GM10266 (cell line): ENCODE data around the gene MED13L.

ENCODE experiments used
- DNase-seq: peaks from one replicate; pipeline ENCODE4 v3.0.0; 2012; ENCODE audit errors: extremely low spot score
- TF ChIP-seq, protein P1 (sequence below): IDR thresholded peaks from 2 replicates; pipeline ENCODE4 v1.5.1; 2012; ENCODE audit warnings: mild to moderate bottlenecking, low read depth; ENCODE audit not compliant: control insufficient read depth, insufficient read depth; ENCODE audit errors: missing control alignments

The MED13L gene

DNA sequence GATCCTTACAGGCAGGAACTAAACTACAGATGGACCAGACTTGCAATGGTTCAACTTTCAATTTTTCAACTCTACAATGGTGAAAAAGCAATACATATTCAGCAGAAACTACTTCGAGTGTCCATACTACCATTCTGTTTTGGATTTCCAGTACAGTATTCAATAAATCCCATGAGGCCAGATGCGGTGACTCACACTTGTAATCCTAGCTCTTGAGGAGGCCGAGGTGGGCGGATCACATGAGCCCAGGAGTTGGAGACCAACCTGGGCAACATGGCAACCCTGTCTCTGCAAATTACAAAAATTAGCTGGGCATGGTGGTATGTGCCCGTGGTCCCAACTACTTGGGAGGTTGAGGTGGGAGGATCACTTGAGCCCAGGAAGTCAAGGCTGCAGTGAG is 336.1 kb downstream of the MED13L start:
- TF ChIP-seq, protein P1, sequence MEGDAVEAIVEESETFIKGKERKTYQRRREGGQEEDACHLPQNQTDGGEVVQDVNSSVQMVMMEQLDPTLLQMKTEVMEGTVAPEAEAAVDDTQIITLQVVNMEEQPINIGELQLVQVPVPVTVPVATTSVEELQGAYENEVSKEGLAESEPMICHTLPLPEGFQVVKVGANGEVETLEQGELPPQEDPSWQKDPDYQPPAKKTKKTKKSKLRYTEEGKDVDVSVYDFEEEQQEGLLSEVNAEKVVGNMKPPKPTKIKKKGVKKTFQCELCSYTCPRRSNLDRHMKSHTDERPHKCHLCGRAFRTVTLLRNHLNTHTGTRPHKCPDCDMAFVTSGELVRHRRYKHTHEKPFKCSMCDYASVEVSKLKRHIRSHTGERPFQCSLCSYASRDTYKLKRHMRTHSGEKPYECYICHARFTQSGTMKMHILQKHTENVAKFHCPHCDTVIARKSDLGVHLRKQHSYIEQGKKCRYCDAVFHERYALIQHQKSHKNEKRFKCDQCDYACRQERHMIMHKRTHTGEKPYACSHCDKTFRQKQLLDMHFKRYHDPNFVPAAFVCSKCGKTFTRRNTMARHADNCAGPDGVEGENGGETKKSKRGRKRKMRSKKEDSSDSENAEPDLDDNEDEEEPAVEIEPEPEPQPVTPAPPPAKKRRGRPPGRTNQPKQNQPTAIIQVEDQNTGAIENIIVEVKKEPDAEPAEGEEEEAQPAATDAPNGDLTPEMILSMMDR = no peak
- no peak for DNase-seq

DNA sequence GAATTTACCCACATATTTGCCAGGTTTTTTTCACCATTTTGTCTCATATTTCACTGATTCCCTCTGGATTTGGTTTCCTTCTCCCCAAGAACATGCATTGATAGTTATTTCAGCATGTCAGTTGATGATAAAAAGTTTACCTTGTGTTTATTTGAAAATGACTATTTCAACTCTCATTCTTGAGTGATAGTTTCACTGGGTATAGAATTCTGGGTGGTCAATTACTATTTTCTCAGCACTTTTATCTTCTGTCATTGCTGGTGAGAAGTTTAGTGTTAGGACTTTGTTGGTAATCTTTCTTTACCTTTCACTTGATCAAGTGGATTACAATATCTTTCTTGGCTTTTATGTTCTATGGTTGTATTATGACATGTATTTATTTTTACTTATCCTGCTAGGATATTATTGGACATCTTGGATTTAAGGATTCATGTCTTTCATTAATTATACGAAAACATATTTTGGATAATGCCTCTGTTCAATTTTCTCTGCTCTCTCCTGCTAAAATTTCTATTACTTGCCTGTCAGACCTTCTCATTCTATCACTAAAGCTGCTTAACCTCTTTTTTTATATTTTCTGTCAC is 338.6 kb downstream of the MED13L start:
- TF ChIP-seq, protein P1 = no peak
- DNase-seq = no peak

DNA sequence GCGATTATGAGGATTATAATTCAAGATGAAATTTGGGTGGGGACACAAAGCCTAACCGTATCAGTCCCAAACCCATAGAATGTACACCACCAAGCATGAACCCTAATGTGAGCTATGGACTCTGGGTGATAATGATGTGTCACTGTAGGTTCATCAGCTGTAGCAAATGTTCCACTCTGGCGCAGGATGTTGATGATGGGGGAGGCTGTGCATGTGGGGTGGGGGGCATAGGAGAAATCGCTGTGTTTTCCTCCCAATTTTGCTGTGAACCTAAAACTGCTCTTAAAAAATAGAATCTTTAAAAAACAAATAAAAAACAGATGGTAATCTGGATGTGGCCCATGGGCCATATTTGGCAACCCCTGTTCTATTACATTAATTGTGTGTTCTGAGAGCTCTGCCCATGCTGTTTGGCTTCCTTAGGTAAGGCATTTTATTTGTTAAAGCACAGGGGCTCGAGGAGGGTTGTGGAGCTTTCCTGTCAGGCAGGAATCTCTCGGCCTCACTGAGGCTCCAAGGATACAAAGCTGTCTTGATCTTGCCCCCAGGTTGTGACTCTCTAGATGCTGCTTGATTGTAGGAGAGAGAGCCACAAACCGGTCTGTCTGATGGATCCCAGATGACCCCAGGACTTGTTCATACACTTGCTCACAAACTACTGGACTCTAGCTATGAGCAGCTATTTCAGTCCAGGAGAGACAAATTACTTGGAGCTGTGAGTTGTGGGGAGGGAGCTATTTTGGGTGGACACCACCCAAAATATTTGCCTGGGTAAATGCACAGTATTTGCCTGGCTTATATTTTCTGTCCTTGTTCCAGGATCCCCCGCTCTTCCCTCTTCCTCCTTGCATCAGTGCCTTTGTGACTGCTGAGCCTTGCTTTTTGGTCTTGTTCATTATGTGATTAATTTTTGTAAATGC is 340.2 kb downstream of the MED13L start:
- DNase-seq = no peak
- TF ChIP-seq, protein P1 = no peak

DNA sequence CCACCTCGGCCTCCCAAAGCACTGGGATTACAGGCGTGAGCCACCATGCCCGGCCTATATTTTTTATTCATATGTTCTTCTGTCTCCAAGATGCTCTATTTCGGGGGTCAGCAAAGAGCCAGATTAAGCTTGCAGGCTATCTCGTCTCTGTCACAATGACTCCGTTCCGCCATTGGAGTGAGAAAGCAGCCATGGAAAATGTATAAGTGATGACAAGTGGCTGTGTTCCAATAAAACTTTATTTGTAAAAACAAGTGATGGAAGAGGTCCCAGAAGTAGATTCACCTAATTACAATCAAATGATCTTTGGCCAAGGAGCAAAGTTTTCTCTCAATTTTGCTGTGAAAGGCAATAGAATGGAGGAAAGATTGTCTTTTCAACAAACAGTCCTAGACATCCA is 342.6 kb downstream of the MED13L start:
- DNase-seq = no peak
- TF ChIP-seq, protein P1 = no peak

DNA sequence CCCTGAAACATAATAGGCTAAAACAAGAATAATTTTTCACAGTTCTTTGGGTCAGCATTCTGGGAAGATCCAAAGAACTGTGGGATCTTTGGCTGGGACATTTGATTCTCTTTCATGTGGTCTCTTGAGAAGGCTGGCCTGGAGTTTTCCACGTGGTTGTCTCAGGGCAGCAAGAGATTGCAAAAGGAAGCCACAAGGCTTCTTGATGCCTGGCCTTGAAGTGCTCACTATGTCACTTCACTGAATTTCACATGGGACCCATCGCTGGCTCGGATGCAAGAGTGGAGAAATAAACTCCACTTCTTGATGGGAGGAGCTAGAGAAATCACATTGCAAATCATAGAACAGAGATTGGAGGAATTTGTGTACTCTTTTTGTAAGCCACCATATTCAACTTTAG is 343.4 kb downstream of the MED13L start:
- TF ChIP-seq, protein P1 = no peak
- DNase-seq = no peak

DNA sequence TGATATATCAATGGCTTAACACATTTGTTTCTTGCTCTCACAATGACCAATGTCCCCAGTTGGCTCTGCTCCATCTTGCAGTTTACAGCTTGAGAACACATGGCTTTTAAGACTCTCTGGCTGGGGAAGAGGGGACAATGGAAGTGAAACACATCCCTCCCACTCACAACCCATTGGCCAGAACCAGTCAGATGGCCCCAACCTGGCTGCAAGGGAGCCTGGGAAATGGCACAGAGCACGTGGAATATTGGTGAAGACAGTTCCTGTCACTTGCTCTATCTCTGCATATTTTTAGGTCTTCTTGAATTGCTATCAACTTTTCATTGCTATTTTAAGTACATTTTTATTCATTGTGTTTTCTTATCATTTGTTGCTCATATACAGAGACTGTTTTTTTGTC is 345.4 kb downstream of the MED13L start:
- no peak for DNase-seq
- TF ChIP-seq, protein P1 = no peak

DNA sequence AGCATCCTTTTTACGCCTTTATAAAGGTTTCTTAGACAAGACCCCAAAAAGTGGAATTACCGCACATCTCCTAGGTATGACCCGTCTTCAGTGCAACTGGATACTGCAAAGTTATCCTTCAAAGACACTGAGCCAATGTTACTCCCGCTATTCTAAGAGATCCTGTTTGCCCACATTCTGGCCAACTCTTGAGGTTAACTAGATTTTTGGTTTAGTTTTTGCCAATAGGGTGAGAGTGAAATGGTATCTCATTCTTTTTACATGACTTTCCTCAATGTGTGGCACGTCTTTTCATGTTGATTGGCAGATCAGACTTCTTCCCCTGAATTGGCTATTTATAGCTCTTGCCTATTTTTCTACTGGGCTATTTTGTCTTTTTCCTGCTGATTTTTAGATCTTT is 347.2 kb downstream of the MED13L start:
- no peak for DNase-seq
- TF ChIP-seq, protein P1 = no peak
